ENCODE results near the gene CXCR1. TPM values are rescaled to one million over a fixed set of nuclear protein-coding genes. Genes with fewer than 3 reads are reported as not detected.

The CXCR1 gene
- polyA plus RNA-seq, 1 donor (not counting 4 experiments of a cell fraction or from before 2014, with no cell fraction given) = 14.5 TPM

- Histone ChIP-seq H3K79me2 (ENCODE audit: control insufficient read depth, insufficient read depth, low read length) (no peaks in the 10 kb centered on the region), H3K4me3 (ENCODE audit: control insufficient read depth in 2 of 3, extremely low read depth in 1 of 3, insufficient read depth in 2 of 3, low read depth in 1 of 3, low read length in 3 of 3) (no peak overlapping the region), H3K36me3 (ENCODE audit: control insufficient read depth in 2 of 2, extremely low read depth in 1 of 2, insufficient read depth in 2 of 2, low read length in 2 of 2) (no peaks in the 10 kb centered on the region), H4K20me1 (ENCODE audit: control insufficient read depth, extremely low read depth, insufficient read depth, low read length) (no peaks in the 10 kb centered on the region), H3K9me3 (ENCODE audit: control insufficient read depth, low read depth, low read length) (no peaks in the 10 kb centered on the region), H3K4me1 (ENCODE audit: control insufficient read depth, extremely low read depth, insufficient read depth, low read length) (peaks cover 27% of the 10 kb centered on the region), H3K9ac (ENCODE audit: control insufficient read depth, extremely low read depth, insufficient read depth, low read length) (no peak overlapping the region), H3K27ac (ENCODE audit: control insufficient read depth, insufficient read depth, low read length) (no peak overlapping the region), H3K4me2 (ENCODE audit: control insufficient read depth, extremely low read depth, insufficient read depth, low read depth, low read length) (no peak overlapping the region), H3K27me3 (ENCODE audit: control insufficient read depth, extremely low read depth, insufficient read depth, low read length) (no peaks in the 10 kb centered on the region), H2AFZ (ENCODE audit: control insufficient read depth, low read length) (no peak overlapping the region), H3K9me1 (ENCODE audit: control insufficient read depth, extremely low read depth, insufficient read depth, low read length) (no peaks in the 10 kb centered on the region)
- no peak for FAIRE-seq
- no peak for DNase-seq (ENCODE audit: low read depth, low spot score)
- dilution Hi-C loops (cut with MboI; ENCODE audit: extremely low pct_ligation_motif_present, low sequenced_read_pairs) = no loop called here
- TF ChIP-seq CTCF (optimal IDR thresholded peaks at IDR 0.05 in 1 of 3, IDR thresholded peaks at IDR 0.05 in 1 of 3, conservative IDR thresholded peaks at IDR 0.05 in 1 of 3; ENCODE audit: extremely low read depth in 1 of 3, insufficient read depth in 2 of 3, low read length in 3 of 3) = no peak
- TF ChIP-seq EZH2 (IDR thresholded peaks at IDR 0.05; ENCODE audit: low read length) = no peak
These were observed 36.4 kb downstream of the CXCR1 start for GRCh38 chr2:218130377-218130776.

- H2AFZ ChIP-seq (ENCODE audit: control insufficient read depth, low read length) = no peak overlapping the region
- no peak for TF ChIP-seq CTCF (optimal IDR thresholded peaks at IDR 0.05 in 1 of 3, IDR thresholded peaks at IDR 0.05 in 1 of 3, conservative IDR thresholded peaks at IDR 0.05 in 1 of 3; ENCODE audit: extremely low read depth in 1 of 3, insufficient read depth in 2 of 3, low read length in 3 of 3)
- no peak for TF ChIP-seq EZH2 (IDR thresholded peaks at IDR 0.05; ENCODE audit: low read length)
- dilution Hi-C loops (cut with MboI; ENCODE audit: extremely low pct_ligation_motif_present, low sequenced_read_pairs) = no loop called here
- peaks cover 31% of the 10 kb centered on the region for H3K4me1 ChIP-seq (ENCODE audit: control insufficient read depth, extremely low read depth, insufficient read depth, low read length)
- FAIRE-seq (no peak), DNase-seq (ENCODE audit: low read depth, low spot score) (no peak)
- no peaks in the 10 kb centered on the region for H3K79me2 ChIP-seq (ENCODE audit: control insufficient read depth, insufficient read depth, low read length)
- H3K27me3 ChIP-seq (ENCODE audit: control insufficient read depth, extremely low read depth, insufficient read depth, low read length) = no peaks in the 10 kb centered on the region
- no peak overlapping the region for H3K27ac ChIP-seq (ENCODE audit: control insufficient read depth, insufficient read depth, low read length)
- H3K9me1 ChIP-seq (ENCODE audit: control insufficient read depth, extremely low read depth, insufficient read depth, low read length) = no peaks in the 10 kb centered on the region
- no peaks in the 10 kb centered on the region for H4K20me1 ChIP-seq (ENCODE audit: control insufficient read depth, extremely low read depth, insufficient read depth, low read length)
- H3K4me2 ChIP-seq (ENCODE audit: control insufficient read depth, extremely low read depth, insufficient read depth, low read depth, low read length) = no peak overlapping the region
- no peaks in the 10 kb centered on the region for H3K36me3 ChIP-seq (ENCODE audit: control insufficient read depth in 2 of 2, extremely low read depth in 1 of 2, insufficient read depth in 2 of 2, low read length in 2 of 2)
- H3K9ac ChIP-seq (ENCODE audit: control insufficient read depth, extremely low read depth, insufficient read depth, low read length) = no peak overlapping the region
- H3K9me3 ChIP-seq (ENCODE audit: control insufficient read depth, low read depth, low read length) = no peaks in the 10 kb centered on the region
- no peak overlapping the region for H3K4me3 ChIP-seq (ENCODE audit: control insufficient read depth in 2 of 3, extremely low read depth in 1 of 3, insufficient read depth in 2 of 3, low read depth in 1 of 3, low read length in 3 of 3)
These were observed 37.2 kb downstream of the CXCR1 start for GRCh38 chr2:218129458-218130135.

Data from keratinocyte (primary cell).